ENCODE measurements around the gene PHTF2. TPM values are rescaled to one million over a fixed set of nuclear protein-coding genes. Genes with fewer than 3 reads are reported as not detected.
"Not testable (repeated sequence)": the region's sequence is repeated elsewhere in the genome, so short reads cannot be mapped to it uniquely, and the experiment has no call there.

PHTF2 gene
- total and polyA plus RNA-seq, 3 donors from 2014 or later = 13.9 to 35.3 (median 26.6) TPM

DNA sequence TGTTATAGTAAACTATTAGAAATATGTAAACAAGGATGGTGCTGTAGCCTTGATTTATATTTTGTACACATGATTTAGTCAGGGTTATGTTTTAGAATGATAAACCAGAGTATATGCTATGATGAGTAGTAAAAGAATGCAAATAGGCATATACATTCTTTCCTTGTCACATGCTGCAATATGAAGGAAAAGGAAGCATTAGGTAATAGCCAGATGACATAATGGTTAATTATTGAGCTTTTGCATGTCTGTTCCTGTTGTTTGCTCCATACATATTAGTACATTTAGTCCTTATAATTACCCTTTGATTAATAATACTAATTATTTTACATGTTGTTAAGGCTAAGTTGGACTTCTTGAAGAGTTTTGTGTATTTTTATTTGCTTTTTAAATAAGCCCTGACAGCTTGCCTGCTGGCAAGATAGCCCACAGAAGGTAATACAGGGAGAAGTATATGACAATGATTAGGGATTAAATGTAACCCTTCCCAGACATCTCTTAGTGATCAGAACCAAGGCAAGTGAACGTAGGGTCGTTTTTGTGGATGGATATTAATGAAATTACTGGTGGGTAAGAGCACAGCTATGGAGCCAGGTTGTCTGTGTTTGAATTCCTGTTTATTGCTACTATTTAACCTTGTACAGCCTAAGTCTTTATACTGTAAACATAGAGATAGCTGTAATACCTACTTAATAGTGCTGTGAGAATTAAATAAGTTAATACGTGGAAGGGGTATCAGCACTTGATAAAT, 68.4 kb downstream of the PHTF2 start:
- WGBS, 2 donors = 81 to 85% methylated on average over 3 of the region's 3 CpGs
- Histone ChIP-seq H3K4me1 (no peaks in the 10 kb centered on the region), H3K27ac (no peak overlapping the region), H3K36me3 (ENCODE audit: low read depth, missing control alignments) (no peaks in the 10 kb centered on the region), H3K9me3 (no peaks in the 10 kb centered on the region), H3K4me3 (no peak overlapping the region), H3K27me3 (no peaks in the 10 kb centered on the region)
- DNase-seq = no peak
- no peak for TF ChIP-seq POLR2A (IDR thresholded peaks at IDR 0.05)
- TF ChIP-seq, protein P1, sequence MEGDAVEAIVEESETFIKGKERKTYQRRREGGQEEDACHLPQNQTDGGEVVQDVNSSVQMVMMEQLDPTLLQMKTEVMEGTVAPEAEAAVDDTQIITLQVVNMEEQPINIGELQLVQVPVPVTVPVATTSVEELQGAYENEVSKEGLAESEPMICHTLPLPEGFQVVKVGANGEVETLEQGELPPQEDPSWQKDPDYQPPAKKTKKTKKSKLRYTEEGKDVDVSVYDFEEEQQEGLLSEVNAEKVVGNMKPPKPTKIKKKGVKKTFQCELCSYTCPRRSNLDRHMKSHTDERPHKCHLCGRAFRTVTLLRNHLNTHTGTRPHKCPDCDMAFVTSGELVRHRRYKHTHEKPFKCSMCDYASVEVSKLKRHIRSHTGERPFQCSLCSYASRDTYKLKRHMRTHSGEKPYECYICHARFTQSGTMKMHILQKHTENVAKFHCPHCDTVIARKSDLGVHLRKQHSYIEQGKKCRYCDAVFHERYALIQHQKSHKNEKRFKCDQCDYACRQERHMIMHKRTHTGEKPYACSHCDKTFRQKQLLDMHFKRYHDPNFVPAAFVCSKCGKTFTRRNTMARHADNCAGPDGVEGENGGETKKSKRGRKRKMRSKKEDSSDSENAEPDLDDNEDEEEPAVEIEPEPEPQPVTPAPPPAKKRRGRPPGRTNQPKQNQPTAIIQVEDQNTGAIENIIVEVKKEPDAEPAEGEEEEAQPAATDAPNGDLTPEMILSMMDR (IDR thresholded peaks at IDR 0.05) = no peak
- intact Hi-C loops (cut with DNase I; ENCODE audit: low total_unique reads) = no loop called here

DNA sequence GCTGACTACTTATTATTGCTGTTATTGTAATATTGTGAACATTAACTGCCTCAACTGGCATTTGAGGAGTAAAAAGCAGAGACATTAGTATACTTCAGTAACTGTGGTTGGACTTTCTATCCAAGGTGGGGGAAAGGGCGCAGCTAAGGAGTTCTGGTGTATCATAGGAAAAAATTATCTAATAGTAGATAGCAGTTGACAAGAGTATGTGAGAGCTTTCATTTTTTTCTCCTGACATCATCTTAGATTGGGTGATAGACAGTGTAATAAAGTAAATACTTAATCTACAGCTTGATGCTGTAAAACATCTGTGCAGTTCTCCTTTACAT, 68.9 kb downstream of the PHTF2 start:
- 89 to 96% methylated on average over 1 of the region's 1 CpG for WGBS, 2 donors
- DNase-seq = no peak
- Histone ChIP-seq H3K9me3 (no peaks in the 10 kb centered on the region), H3K4me1 (no peaks in the 10 kb centered on the region), H3K36me3 (ENCODE audit: low read depth, missing control alignments) (no peaks in the 10 kb centered on the region), H3K4me3 (no peak overlapping the region), H3K27ac (no peak overlapping the region), H3K27me3 (no peaks in the 10 kb centered on the region)
- intact Hi-C loops (cut with DNase I; ENCODE audit: low total_unique reads) = no loop called here
- TF ChIP-seq POLR2A (IDR thresholded peaks at IDR 0.05) = no peak
- TF ChIP-seq, protein P1 (IDR thresholded peaks at IDR 0.05) = no peak

DNA sequence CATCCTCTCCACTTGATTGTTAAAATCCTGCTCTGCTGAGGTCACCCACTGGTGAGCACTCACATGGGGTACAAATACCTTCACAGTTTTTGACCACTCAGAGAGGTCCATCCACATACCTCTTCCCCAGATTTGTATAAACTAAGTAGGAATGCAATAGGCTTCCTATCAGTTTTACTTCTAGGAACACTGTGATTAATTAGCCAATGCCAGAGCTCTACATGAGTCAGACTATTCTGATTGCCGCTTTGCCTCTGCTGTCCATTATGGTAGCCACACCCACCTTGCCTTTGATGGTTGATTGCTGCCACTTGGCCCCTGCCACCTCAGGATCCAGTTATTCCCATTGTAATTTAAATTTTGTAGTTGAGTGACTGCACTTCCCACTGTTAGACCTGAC, 73.7 kb downstream of the PHTF2 start:
- H3K4me1 ChIP-seq; H3K4me3 ChIP-seq; H3K27ac ChIP-seq; H3K36me3 ChIP-seq (ENCODE audit: low read depth, missing control alignments); H3K9me3 ChIP-seq; H3K27me3 ChIP-seq; intact Hi-C loops (cut with DNase I; ENCODE audit: low total_unique reads); DNase-seq: not testable (repeated sequence)
- WGBS, 2 donors = 86 to 95% methylated on average over 1 of the region's 1 CpG

DNA sequence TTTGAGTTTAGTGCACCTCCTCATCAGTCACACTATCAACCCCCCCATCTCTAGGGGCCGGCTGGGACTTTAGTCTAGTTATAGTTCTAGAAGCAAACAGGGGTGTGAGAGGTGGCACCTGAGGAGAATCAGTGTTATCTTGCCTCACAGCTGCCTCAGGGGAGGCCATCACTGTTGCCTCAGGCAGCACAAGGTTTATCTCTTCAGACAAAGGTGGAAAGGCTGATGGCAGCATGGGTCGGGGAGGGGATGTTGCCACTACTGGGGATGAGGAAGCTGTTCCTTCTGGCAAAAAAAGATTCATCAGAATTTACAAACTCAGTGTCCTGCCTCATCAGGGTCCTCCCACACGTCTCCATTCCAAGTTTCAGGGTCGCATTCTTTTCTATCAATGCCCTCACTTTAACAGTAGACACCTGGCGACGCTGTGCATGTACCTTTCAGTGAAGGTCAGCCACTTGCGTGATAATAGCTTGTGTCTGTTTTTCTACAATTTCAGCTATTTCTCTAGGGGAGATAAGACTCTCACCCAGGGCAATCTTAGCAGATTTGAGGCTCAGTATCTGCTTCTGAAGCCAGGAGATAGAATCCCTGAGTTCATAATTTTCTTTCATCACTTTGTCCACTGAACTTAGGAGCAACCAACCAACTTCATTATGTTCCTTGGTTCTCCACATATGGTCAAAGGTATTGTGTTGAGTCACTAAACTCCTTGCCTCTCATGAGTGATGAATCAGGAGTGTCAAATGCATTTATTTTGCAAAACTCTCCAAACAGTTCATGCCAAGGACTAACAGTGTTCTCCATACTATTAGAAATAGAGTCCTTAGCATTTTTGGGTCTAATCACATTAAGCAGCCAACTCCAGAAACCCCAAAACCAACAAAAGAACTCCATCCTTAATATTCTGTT, 75.1 kb downstream of the PHTF2 start:
- H3K9me3 ChIP-seq; H3K27ac ChIP-seq; H3K4me1 ChIP-seq; DNase-seq; H3K36me3 ChIP-seq (ENCODE audit: low read depth, missing control alignments); H3K4me3 ChIP-seq; intact Hi-C loops (cut with DNase I; ENCODE audit: low total_unique reads); H3K27me3 ChIP-seq: not testable (repeated sequence)
- 58 to 63% methylated on average over 7 of the region's 7 CpGs for WGBS, 2 donors

DNA sequence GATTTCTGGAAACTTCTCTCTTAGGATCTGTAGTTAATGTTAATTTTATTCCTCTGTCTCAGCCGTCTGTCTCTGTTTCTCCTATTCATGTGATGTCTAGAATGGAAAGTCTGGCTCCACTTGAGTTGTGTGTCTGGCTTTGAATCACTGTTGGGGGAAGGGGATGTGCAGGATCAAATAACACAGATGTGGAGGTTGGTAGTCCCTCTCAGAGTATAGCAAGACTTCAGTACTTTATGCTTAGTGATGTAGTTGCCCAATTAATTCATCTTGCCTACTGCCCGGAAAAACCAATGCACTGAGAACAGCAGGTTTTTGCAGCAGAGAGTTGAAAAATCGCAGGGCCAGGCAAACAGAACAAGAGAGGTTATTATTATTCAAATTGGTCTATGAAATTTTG, 79.2 kb downstream of the PHTF2 start:
- Histone ChIP-seq H3K9me3 (no peaks in the 10 kb centered on the region), H3K4me3 (no peak overlapping the region), H3K36me3 (ENCODE audit: low read depth, missing control alignments) (no peaks in the 10 kb centered on the region), H3K4me1 (no peaks in the 10 kb centered on the region), H3K27me3 (no peaks in the 10 kb centered on the region), H3K27ac (no peak overlapping the region)
- TF ChIP-seq, protein P1 (IDR thresholded peaks at IDR 0.05) = no peak
- TF ChIP-seq POLR2A (IDR thresholded peaks at IDR 0.05) = no peak
- no peak for DNase-seq
- 85 to 92% methylated on average over 3 of the region's 3 CpGs for WGBS, 2 donors
- intact Hi-C loops (cut with DNase I; ENCODE audit: low total_unique reads) = no loop called here

Measured in testis (tissue), 3 donors.